Islet of Langerhans (tissue), 1 donor: ENCODE measurements around the gene KIAA2012.
A peak's percentile ranks its signal among the peaks of the same experiment; 100 is the strongest.

ENCODE experiments used
- FAIRE-seq: peaks from one replicate; lab custom pipeline; 2011; peaks lifted over from hg19 to GRCh38; lab: Jason Lieb, UNC

The KIAA2012 gene

GRCh38 chr2:202152104-202152715 lies 79.2 kb downstream of the KIAA2012 start:
- no peak for FAIRE-seq

DNA sequence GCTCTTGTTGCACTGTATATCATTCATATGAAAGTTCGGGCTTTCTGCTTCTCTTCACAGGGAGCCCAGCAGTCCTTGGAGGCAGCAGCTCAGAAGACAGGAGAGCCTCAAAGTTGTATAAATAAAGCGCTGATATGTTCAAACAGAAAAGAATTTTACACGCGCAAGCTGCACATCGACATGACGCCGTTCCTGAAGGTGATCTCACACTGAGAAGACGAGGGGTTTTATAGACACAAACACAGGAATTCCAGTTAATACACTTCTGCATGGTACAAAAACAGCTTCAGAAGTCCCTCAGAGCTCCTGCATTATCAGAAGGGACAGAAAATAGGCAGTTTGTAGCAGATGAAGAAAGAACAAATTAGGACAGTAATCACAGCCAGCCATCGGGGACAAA lies 81.6 kb downstream of the KIAA2012 start:
- FAIRE-seq, result no peak

DNA sequence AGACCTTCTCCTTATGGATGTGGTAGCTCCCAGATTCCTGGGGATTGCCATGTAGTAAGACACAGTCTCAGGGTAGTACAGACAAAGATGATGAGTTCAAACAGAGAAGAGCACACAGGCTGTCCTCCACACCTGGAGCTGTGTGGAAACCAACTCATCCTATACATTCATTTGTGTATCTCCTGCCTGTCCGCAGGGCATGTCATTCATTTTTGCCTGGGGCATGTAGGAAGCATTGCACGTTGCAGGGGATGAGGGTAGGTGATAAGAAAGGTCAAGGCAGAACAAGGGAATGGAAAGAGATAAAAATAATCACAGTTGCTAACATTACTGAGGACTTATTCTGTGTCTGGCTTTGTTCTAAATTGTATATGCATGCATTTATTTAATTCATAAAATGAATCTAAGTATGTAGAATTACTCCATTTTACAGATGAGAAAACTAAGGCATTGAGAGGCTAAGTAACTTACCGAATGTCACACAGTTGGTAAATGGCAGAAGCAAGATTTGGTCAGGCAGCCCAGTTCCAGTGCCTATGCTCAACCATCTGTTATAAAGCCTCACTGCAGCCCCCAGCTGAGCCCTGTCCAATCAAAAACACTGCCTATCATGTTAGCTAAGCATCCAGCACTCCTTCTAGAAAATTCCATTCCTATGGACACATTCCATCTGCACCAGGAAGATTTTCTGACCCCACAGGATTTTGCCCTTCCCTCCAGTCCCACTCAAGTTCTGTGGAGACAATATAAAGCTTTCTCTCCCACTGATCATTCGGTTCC lies 84.3 kb downstream of the KIAA2012 start:
- no peak for FAIRE-seq

DNA sequence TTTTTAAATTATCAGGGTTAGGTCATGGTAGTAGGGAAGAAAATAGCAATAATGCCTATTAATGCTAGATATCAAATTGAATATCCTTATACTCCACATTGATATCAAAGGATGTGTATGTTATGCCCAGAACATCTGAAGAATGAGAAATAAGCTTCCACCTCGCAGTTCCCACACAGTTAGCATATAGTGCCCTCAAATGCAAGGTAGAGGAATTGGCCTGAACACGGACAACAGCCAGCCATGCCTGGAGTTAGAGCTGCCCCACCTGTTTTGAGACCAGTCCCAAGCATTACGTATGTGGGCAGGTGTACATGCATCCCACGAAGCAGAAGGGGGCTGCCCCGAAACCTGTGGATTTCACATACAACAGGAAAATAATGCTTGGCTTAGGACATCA lies 85.7 kb downstream of the KIAA2012 start:
- FAIRE-seq, result no peak

DNA sequence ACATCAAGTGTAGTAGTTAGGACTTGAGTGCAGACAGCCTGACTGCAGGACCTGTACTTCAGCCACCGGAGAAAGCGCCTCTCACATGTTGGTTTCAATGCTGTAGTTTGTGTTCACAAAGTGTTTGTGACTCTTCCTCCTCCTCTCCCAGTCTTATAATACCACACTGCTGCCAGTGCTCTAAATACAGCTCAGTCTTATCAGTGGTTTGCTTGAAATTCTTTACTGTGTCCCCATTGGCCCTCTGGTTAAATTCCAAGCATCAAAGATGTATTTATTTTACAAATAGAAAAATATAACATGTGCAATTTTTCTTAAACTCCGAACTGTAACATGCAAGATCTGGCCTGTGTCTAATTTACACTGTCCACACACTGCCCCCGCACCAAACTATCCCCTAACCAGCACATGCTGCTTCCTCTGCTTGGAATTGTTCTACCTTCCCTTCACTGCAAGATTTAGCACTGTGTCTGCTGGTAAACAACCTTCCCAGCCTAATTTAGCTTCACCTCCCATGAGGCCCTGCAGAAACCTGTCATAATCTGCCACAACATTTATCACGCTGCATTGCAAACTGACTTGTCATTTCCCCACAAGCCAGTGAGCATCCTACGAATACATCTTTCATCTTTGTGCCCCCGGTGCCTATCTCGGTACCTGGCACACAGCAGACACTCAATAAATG lies 88.2 kb downstream of the KIAA2012 start:
- FAIRE-seq, result no peak

GRCh38 chr2:202164411-202164810 lies 91.4 kb downstream of the KIAA2012 start:
- no peak for FAIRE-seq

DNA sequence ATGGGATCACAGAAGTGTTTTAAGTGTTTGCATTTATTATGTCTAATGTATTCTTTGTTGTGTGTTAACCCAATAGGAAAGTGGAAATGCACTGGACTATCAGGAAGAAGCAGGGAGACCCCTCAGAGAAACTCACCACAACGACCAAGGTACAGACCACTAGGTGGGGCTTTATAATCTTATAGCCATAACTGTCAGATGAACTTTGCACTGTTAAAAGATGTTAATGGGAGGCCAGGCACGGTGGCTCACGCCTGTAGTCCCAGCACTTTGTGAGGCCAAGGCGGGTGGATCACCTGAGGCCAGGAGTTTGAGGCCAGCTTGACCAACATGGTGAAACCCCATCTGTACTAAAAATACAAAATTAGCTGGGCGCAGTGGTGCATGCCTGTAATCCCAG lies 92.2 kb downstream of the KIAA2012 start:
- no peak for FAIRE-seq

- no peak for FAIRE-seq
Measured at GRCh38 chr2:202165945-202166344, 92.9 kb downstream of the KIAA2012 start.

GRCh38 chr2:202169131-202169530 lies 96.1 kb downstream of the KIAA2012 start:
- no peak for FAIRE-seq

- FAIRE-seq, result no peak
Measured at GRCh38 chr2:202169832-202170424, 96.9 kb downstream of the KIAA2012 start.

DNA sequence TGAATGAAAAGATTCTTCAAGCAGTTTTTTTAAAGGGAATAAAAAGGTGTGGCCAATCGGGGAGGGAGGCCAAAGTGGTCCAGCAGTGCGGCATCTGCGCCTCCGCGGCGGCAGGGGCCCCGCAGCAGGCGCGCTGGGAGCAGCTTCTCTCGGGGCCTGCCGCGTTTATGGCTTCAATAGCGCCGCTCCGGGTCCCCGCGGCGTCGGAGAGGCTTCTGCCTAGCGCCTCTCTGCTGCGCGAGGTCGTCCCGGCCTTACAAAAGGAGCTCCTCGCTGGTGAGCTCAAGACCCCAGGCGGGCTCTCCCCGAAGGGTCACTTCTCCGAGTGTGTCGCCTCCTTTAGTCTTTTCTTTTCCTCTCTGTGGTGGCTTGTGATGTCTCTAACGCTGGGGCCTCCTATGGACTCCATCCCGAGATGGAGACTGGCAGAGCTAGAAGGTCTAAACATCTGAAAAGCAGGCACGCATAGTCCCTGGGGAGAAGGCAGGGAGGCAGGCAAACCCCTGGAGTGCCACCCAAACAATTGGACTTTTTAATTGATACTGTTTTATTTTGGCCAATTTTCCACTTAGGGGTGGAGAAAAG lies 98.3 kb downstream of the KIAA2012 start:
- FAIRE-seq, result no peak

- no peak for FAIRE-seq
Measured at GRCh38 chr2:202172439-202173211, 99.6 kb downstream of the KIAA2012 start.

GRCh38 chr2:202178346-202178958 lies 105.4 kb downstream of the KIAA2012 start:
- FAIRE-seq, result peak; percentile 73

DNA sequence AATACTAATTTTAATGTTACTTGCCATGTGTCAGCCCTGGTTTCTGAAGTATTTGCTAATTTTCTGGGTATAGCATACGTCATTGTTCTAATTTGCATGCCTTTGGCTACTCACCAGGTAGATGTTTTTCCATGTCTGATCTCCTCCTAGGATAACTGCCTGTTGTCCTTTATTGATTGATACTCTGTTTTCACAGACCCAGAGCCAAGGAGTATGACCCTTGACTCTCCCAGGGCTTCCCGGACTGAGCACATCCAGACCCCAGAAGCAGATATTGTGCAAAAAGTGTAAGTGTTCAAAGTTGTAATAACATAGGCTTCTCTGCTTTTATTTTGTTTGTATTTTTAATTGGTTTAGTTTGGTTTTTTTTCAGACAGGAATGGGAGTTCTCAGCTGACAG lies 111.5 kb downstream of the KIAA2012 start:
- no peak for FAIRE-seq

GRCh38 chr2:202185156-202185555 lies 112.1 kb downstream of the KIAA2012 start:
- FAIRE-seq, result no peak

GRCh38 chr2:202186641-202187202 lies 113.7 kb downstream of the KIAA2012 start:
- FAIRE-seq, result no peak

DNA sequence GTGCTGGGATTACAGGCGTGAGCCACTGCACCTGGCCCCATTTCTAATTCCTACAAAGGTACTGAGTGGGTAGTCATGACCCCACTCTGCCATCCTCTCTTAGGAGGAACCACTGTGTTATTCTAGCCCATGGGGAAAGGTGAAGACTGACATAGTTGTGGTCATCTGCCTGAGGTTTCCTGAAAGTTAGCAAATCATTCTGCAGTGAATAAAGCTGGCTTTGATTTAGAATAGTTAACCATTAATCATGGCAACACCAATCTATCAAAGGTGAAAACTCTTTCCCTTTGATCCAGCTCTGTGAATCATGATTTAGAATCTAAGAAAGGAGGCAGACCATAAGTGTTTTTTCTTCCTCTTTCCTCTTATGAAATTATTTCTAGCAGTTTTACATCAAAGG lies 114.5 kb downstream of the KIAA2012 start:
- FAIRE-seq, result no peak

DNA sequence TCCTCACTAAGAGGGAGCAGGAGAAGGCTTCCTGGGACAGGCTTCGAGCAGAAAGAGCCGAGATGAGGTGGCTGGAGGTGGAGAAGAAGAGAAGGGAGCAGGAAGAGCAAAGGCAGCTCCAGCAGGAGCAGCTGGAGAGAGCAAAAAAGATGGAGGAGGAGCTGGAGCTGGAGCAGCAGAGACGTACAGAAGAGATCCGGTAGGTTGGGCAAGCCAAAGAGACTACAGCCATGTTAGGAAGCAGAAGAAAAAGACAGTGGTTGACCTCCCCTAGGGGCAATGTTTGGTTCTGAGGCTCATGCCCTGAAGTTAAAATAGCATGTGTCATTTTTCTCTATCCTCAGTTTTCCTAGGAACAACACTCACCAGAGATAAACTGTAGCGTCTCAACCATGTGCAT lies 120.2 kb downstream of the KIAA2012 start:
- no peak for FAIRE-seq

DNA sequence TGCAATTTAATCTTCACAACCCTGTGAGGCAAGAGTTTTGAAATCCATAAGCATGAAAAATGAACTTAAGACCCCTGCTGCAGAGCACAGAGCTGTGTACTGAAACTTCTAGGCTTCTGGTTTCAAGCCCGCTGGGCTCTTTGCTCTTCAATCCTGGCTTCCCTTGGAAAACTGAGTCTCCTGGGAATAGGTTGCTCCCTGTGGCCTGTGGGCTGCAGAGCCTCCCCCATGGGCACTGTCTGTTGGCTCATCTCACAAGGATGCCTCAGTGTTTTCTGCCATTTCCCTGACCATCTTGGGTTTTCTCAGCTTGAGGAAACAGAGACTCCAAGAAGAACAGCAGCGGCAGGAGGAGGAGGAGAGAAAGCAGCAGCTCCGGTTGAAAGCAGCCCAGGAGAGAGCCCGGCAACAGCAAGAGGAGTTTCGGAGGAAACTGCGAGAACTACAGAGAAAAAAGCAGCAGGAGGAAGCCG lies 120.9 kb downstream of the KIAA2012 start:
- FAIRE-seq, result no peak

DNA sequence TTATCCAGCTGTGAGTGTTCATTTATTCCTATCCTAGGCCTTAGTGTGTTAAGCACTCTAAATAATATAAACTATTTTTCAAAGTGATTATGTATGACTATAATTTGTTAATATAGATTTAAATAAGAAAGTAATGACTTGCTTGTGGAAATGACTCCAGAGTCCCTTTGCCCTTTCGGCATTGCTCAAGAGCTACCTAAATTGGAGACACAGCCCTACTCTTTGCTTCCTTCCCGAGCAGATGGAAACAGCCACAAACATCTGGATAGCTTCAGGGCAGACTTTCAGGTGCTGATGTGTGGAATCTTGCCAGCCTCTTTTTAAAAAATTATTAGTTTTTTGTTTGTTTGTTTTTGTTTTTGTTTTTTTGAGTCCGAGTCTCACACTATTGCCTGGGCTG lies 121.4 kb downstream of the KIAA2012 start:
- no peak for FAIRE-seq

DNA sequence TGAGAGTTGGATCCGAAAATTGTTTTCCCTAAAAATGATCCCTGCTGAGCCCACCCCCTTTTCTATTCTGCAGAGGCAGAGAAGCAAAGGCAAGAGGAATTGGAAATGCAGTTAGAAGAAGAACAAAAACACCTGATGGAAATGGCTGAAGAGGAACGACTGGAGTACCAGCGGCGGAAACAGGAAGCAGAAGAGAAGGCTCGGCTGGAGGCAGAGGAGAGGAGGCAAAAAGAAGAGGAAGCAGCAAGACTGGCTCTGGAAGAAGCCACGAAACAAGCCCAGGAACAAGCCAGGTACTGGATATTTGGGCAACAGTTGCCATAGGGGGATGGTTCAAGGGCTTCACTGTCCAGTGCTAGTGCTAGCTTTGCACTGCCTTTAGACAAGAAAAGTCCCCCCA lies 123.7 kb downstream of the KIAA2012 start:
- no peak for FAIRE-seq
